Parathyroid adenoma (tissue), 2 donors: ENCODE measurements around the gene RBM34.
A peak's percentile ranks its signal among the peaks of the same experiment; 100 is the strongest.

Source experiments
- H2AFZ ChIP-seq: fragments of 300-600 bp; sonication (generic); one replicate; pipeline ENCODE4 v1.7.0; 2017; ENCODE audit warnings: antibody characterized with exemption, mild to moderate bottlenecking
- H3K27ac ChIP-seq: fragments of 300-600 bp; sonication (generic); one replicate; pipeline ENCODE4 v1.7.0; 2017
- H3K27me3 ChIP-seq: fragments of 300-600 bp; sonication (generic); one replicate; pipeline ENCODE4 v1.7.0; 2017; ENCODE audit warnings: low read length; ENCODE audit not compliant: control insufficient read depth, insufficient read depth
- H3K36me3 ChIP-seq: fragments of 300-600 bp; sonication (generic); one replicate; pipeline ENCODE4 v1.7.0; 2017; ENCODE audit warnings: low read length; ENCODE audit not compliant: control insufficient read depth, insufficient read depth
- H3K4me1 ChIP-seq: fragments of 300-600 bp; sonication (generic); one replicate; pipeline ENCODE4 v1.7.0; 2017; ENCODE audit warnings: control low read depth
- H3K4me2 ChIP-seq: fragments of 300-600 bp; sonication (generic); one replicate; pipeline ENCODE4 v1.7.0; 2017; ENCODE audit warnings: low read length
- H3K4me3 ChIP-seq: fragments of 300-600 bp; sonication (generic); one replicate; pipeline ENCODE4 v1.7.0; 2017; ENCODE audit warnings: low read depth, low read length
- H3K79me2 ChIP-seq: fragments of 300-600 bp; sonication (generic); one replicate; pipeline ENCODE4 v1.7.0; 2017; ENCODE audit warnings: control low read depth
- H3K9ac ChIP-seq: fragments of 300-600 bp; sonication (generic); one replicate; pipeline ENCODE4 v1.7.0; 2017; ENCODE audit warnings: mild to moderate bottlenecking
- H3K9me3 ChIP-seq: fragments of 300-600 bp; sonication (generic); one replicate; pipeline ENCODE4 v1.7.0; 2017; ENCODE audit warnings: low read length; ENCODE audit not compliant: control insufficient read depth
- TF ChIP-seq, protein P1 (sequence below): fragments of 300-600 bp; sonication (generic); IDR thresholded peaks from one replicate; pipeline ENCODE4 v1.7.0; 2017; ENCODE audit warnings: antibody characterized with exemption, mild to moderate bottlenecking
- donor health status: primary hyperparathyroidism.

Gene RBM34, protein sequence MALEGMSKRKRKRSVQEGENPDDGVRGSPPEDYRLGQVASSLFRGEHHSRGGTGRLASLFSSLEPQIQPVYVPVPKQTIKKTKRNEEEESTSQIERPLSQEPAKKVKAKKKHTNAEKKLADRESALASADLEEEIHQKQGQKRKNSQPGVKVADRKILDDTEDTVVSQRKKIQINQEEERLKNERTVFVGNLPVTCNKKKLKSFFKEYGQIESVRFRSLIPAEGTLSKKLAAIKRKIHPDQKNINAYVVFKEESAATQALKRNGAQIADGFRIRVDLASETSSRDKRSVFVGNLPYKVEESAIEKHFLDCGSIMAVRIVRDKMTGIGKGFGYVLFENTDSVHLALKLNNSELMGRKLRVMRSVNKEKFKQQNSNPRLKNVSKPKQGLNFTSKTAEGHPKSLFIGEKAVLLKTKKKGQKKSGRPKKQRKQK

DNA sequence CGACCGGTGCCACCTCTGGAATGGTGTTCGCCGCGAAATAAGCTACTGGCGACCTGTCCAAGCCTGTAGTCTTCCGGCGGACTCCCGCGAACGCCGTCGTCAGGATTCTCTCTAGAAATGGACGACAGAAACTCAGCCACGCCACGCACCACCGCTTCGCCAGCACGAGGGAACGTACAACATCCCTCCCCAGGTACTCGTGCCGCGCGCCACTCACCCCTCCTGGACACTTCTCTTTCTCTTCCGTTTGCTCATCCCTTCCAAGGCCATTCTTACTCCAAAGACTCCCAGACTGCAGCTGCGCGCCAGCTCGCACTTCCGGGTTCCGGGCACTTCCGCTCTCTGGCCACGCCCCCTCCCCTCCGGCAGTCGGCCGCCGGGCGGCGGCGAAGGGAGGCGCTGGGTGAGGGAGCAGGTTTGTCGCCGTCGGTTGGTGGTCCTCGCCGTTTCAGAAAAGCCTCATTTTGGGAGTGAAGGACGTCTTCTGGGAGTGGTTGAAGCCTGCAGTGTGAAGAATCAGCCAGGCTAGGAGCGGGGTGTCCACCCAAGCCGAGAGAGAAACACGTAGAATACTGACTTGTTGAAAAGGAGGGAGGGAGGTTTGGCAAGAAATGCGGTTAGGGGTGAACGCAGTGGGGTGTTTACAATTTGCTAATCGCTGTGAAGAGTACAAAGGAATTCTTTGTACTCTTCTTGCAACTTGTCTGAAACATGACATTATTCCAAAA, at the start of gene RBM34:
Gene RBM34, minus strand, starts transcription at position 294 of the 728 bp plus-strand sequence. Its CDS starts 24 bp downstream, at position 270.
- no peaks in the 10 kb centered on the region for H3K36me3 ChIP-seq
- peak within 1 kb of the TSS; percentile 72 for H3K4me2 ChIP-seq
- TF ChIP-seq, protein P1, sequence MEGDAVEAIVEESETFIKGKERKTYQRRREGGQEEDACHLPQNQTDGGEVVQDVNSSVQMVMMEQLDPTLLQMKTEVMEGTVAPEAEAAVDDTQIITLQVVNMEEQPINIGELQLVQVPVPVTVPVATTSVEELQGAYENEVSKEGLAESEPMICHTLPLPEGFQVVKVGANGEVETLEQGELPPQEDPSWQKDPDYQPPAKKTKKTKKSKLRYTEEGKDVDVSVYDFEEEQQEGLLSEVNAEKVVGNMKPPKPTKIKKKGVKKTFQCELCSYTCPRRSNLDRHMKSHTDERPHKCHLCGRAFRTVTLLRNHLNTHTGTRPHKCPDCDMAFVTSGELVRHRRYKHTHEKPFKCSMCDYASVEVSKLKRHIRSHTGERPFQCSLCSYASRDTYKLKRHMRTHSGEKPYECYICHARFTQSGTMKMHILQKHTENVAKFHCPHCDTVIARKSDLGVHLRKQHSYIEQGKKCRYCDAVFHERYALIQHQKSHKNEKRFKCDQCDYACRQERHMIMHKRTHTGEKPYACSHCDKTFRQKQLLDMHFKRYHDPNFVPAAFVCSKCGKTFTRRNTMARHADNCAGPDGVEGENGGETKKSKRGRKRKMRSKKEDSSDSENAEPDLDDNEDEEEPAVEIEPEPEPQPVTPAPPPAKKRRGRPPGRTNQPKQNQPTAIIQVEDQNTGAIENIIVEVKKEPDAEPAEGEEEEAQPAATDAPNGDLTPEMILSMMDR, result peak; percentile 11
- no peaks in the 10 kb centered on the region for H3K4me1 ChIP-seq
- peak within 1 kb of the TSS; percentile 93 for H2AFZ ChIP-seq
- H3K9me3 ChIP-seq, result no peaks in the 10 kb centered on the region
- no peaks in the 10 kb centered on the region for H3K27me3 ChIP-seq
- H3K4me3 ChIP-seq, result peak within 1 kb of the TSS; percentile 90
- no peaks in the 10 kb centered on the region for H3K79me2 ChIP-seq
- peak within 1 kb of the TSS; percentile 63 for H3K9ac ChIP-seq
- peak within 1 kb of the TSS; percentile 87 for H3K27ac ChIP-seq

DNA sequence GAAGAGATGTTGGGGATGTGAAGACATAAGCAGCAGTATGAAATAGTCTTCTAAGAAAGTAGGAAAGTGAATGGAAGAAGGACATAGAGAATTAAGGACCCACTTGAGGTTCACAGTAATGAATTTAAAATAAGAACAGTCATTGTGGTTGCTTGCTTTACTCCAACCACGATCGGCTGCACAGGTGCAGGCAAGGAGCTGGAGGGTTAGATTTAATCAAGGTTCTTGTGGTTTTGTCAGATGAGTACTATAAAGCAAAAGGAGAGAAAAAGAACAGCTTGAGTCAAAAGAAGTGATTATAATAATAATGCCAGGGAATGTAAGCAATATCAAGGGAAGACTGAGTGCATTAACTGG, 46.1 kb upstream of the RBM34 start:
- H2AFZ ChIP-seq, result no peak overlapping the region
- no peaks in the 10 kb centered on the region for H3K36me3 ChIP-seq
- H3K4me3 ChIP-seq, result no peak overlapping the region
- no peaks in the 10 kb centered on the region for H3K4me1 ChIP-seq
- H3K9ac ChIP-seq, result no peak overlapping the region
- no peaks in the 10 kb centered on the region for H3K27me3 ChIP-seq
- H3K27ac ChIP-seq, result no peak overlapping the region
- H3K79me2 ChIP-seq, result no peaks in the 10 kb centered on the region
- TF ChIP-seq, protein P1, result no peak
- no peaks in the 10 kb centered on the region for H3K9me3 ChIP-seq
- no peak overlapping the region for H3K4me2 ChIP-seq

DNA sequence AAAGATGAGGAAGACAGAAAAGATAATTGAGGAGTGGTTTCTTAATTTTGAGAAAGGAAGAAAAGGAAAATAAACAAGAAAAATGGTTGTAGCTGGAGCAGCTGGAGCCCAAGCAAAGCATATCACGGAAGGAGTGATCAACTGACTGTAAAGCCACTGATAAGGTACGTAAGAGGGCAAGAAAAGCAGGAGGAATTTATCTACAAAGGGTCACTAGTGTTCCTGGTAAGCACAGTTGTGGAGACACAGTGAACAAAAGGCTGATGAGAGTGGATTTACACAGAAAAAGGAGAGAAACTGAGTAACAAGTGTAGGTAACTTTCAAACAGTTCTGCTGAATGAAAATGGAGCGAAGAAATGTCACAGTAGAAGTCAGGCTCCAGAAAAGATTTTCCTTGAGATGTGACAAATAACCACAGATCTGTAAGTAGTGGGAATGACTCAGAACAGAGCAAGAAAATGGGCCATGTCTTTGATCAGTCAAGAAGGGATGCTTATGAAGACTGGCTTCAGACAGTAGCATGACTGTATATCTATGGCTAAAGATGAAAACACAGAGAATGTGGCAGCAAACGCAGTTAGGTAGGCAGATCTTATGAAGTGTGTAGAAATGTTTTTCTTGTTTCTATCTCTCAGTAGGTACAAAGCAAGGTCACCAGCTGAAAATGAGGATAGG, 45.6 kb upstream of the RBM34 start:
- Histone ChIP-seq H3K4me2 (no peak overlapping the region), H3K27ac (no peak overlapping the region), H3K79me2 (no peaks in the 10 kb centered on the region)

DNA sequence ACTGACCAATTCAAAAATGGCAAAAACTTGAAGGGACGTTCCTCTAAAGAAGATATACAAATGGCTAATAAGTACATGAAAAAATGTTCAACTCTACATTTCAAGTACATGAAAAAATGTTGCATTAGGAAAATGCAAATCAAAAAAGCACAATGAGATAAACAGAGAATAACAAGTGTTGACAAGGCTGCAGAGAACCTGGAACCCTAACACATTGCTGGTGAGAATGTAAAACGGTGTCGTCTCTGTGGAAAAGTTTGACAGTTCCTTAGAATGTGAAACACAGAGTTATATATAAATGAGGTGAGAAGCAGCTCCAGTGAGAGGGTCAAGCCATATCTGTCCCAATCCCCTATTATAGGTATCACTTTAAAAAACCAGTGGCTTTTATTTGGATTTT, 44.6 kb upstream of the RBM34 start:
- Histone ChIP-seq H3K9me3 (no peaks in the 10 kb centered on the region), H3K4me1 (no peaks in the 10 kb centered on the region), H3K4me2 (no peak overlapping the region)

More for the DNA sequence above, 45.6 kb upstream of the RBM34 start:
- Histone ChIP-seq H3K4me1 (no peaks in the 10 kb centered on the region), H3K4me3 (no peak overlapping the region), H3K9ac (no peak overlapping the region), H3K9me3 (no peaks in the 10 kb centered on the region), H3K36me3 (no peaks in the 10 kb centered on the region), H2AFZ (no peak overlapping the region), H3K27me3 (no peaks in the 10 kb centered on the region)
- TF ChIP-seq, protein P1, result no peak

More for the DNA sequence above, 44.6 kb upstream of the RBM34 start:
- H2AFZ ChIP-seq, result no peak overlapping the region
- TF ChIP-seq, protein P1, result no peak
- no peak overlapping the region for H3K27ac ChIP-seq
- H3K9ac ChIP-seq, result no peak overlapping the region
- no peak overlapping the region for H3K4me3 ChIP-seq
- no peaks in the 10 kb centered on the region for H3K27me3 ChIP-seq
- no peaks in the 10 kb centered on the region for H3K36me3 ChIP-seq
- no peaks in the 10 kb centered on the region for H3K79me2 ChIP-seq
